ENCODE measurements around the gene BCR. TPM values are rescaled to one million over a fixed set of nuclear protein-coding genes. Genes with fewer than 3 reads are reported as not detected.

Gene BCR
- total RNA-seq, 2 donors from 2014 or later: 27.0 to 41.3 TPM

GRCh38 chr22:23250785-23251363 is 70.6 kb downstream of the BCR start:
- Histone ChIP-seq H3K4me3 (no peak overlapping the region), H3K4me1 (peaks cover 0 to 5% of the 10 kb centered on the region in 2 donors), H3K9me3 (no peaks in the 10 kb centered on the region), H3K27me3 (no peaks in the 10 kb centered on the region), H3K36me3 (peaks cover 6% of the 10 kb centered on the region), H3K27ac (no peak overlapping the region)
- no peak for DNase-seq (ENCODE audit: low spot score)
- TF ChIP-seq CTCF (IDR thresholded peaks at IDR 0.05): no peak

GRCh38 chr22:23251445-23252093 is 71.3 kb downstream of the BCR start:
- Histone ChIP-seq H3K4me1 (peaks cover 0 to 12% of the 10 kb centered on the region in 2 donors), H3K36me3 (peaks cover 6% of the 10 kb centered on the region), H3K4me3 (no peak overlapping the region), H3K9me3 (no peaks in the 10 kb centered on the region), H3K27me3 (no peaks in the 10 kb centered on the region), H3K27ac (no peak overlapping the region)
- DNase-seq (ENCODE audit: low spot score): no peak
- TF ChIP-seq CTCF (IDR thresholded peaks at IDR 0.05): no peak

- H3K4me3 ChIP-seq: no peak overlapping the region
- H3K27me3 ChIP-seq: no peaks in the 10 kb centered on the region
- no peak for TF ChIP-seq CTCF (IDR thresholded peaks at IDR 0.05)
- peaks cover 0 to 23% of the 10 kb centered on the region in 2 donors for H3K4me1 ChIP-seq
- no peaks in the 10 kb centered on the region for H3K9me3 ChIP-seq
- peaks cover 6% of the 10 kb centered on the region for H3K36me3 ChIP-seq
- no peak overlapping the region for H3K27ac ChIP-seq
- no peak for DNase-seq (ENCODE audit: low spot score)
These were observed 73.3 kb downstream of the BCR start for GRCh38 chr22:23253475-23254055.

- no peaks in the 10 kb centered on the region for H3K9me3 ChIP-seq
- peaks cover 0 to 22% of the 10 kb centered on the region in 2 donors for H3K4me1 ChIP-seq
- H3K36me3 ChIP-seq: peaks cover 7% of the 10 kb centered on the region
- no peak overlapping the region for H3K4me3 ChIP-seq
- no peak overlapping the region for H3K27ac ChIP-seq
- TF ChIP-seq CTCF (IDR thresholded peaks at IDR 0.05): no peak
- H3K27me3 ChIP-seq: no peaks in the 10 kb centered on the region
- no peak for DNase-seq (ENCODE audit: low spot score)
These were observed 75.3 kb downstream of the BCR start for GRCh38 chr22:23255506-23256170.

GRCh38 chr22:23256171-23256932 is 76.0 kb downstream of the BCR start:
- DNase-seq (ENCODE audit: low spot score): no peak
- H3K36me3 ChIP-seq: peaks cover 14% of the 10 kb centered on the region
- peaks cover 0 to 22% of the 10 kb centered on the region in 2 donors for H3K4me1 ChIP-seq
- no peak for TF ChIP-seq CTCF (IDR thresholded peaks at IDR 0.05)
- no peaks in the 10 kb centered on the region for H3K9me3 ChIP-seq
- peak overlapping the region; percentile 56 to 65 for H3K27ac ChIP-seq
- no peak overlapping the region for H3K4me3 ChIP-seq
- no peaks in the 10 kb centered on the region for H3K27me3 ChIP-seq

Measured in right atrium auricular region (tissue), 2 donors.